GDM1 (cell line): ENCODE data around the gene DNAJB13.
"Not testable (repeated sequence)": the region's sequence is repeated elsewhere in the genome, so short reads cannot be mapped to it uniquely, and the experiment has no call there.

Source experiments
- DNase-seq: peaks from one replicate; lab custom pipeline; 2025; lab: John Stamatoyannopoulos, UW

DNAJB13 gene

DNA sequence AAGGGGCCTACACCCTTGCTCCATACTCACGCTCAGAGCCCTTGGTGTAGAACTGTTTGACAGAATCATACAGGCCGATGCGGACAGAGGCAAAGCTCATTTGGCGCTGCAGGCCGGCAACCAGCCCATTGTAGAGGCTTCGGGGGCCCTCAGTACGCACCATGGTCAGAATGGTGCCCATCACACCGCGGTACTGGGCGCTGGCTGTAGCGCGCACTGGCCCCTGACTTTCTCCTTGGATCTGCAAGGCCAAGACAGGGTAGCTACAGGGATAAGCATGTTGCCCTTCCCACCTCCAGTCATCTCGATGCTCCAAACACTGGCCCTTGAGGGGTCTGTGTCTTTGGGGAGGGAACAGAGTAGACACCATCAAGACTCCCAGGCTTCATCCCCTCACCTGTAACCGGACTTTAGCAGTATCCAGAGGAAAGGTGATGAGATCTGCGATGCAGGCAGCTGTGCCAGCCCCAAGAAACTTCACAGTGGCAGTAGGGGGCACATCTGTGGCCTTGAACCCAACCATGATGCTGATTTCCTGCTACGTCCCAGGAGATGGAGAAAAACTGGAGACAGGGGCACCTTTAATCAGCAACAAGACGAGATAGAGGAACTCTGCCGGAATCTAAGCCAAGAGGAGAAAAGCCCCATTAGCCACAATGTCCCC is 27.2 kb downstream of the DNAJB13 start:
- DNase-seq: no peak

DNA sequence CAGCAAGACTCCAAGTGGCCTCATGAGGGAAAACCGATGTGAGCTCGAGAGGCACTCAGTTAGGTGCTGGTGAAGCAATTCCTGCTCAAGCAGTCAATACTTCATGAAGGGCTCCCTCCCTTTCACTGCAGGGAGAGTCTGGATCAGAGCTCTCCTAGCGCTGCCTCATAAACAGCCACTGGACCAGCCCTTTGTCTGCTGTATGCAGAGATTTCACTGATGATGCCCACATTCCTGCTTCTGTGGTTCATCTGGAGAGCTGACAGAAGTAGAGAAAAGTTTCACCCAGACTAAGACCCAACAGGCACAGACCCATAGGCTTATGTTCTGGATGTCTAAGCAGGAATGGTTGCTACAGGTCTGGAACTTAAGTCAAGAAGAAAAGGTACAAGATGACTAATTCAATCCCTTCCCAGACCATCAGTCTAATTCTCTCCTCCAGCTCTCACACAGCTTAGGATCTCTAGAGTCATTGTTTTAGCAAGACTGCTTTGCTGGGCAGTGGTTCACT is 27.8 kb downstream of the DNAJB13 start:
- DNase-seq: no peak

DNA sequence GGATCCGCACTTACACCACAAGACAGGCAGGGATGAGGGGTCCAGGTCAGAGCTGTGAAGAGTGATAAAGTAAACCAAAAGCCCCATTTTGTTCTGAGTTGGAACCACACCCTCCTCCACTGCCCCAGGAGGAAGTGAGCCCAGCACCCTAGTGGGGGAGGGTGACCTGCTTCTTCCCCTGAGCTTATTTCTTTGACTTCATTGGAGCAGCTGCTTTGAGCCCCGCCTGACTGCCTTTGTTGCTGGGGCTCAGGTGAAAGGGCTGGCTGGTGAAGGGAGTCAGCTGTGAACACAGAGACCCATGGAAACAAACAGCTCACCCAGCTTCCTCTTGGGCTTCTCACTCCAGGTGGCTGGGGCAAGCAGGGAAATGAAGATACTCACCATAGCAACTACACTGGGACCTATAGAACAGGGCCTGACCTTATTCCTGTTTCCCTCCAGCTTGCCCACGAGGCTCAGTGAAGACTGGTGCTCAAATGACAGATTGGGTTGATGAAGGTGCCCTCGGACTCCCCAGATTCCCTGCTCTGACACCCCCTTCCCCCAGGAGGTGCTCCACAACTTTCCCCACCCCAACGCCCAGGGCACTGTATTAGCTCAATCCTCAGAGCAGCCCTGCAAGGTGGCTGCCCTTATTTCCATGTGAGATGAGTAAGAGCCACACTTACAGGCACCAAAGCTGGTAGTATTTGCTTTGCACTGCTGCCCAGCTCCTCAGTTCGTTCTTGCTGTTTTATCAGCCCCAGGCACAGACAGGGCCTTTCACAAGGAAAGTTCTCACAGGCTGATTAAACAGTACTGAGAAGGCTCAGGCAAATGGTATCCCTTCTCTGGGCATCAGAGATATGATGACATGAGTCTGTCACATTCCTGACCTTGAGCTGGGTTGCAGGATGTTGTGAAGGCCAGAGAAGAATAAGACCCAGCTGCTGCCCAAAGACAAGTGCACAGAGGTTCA is 29.5 kb downstream of the DNAJB13 start:
- DNase-seq: peak; percentile 25

DNA sequence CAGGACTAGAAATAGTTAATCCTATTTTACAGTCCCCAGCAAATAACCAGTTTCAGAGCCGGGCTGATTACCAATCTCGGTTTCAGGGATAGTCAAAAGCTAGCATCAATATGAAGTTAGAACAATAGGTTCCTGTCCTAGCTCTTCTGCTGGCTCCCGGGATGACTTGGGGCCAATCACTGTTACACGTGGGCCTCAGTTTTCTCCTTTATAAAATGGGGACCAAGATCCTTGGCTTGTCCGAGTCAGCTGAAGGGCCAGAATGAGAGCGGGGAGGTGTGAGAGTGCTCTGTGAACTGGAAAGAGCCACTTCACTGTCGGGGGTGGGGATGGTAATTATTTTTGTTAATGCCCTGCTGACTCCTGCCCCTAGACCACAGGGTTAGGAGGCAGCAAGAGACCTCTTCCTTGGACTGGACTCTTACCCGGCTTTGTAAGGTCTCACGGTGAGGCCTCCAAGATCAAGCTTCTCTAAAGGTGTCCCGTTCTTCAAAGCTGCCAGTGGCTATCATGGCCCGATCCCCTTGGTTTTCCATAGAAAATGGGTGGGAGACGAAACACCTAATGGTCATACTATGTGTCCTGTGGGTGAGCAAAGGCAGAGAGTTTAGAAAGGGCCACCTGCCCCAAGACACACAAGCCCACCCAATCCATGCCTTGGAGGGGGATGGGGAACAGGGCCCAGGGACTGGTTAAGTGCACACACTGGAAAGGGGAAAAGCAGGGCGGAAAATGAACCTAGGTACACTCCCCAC is 30.4 kb downstream of the DNAJB13 start:
- no peak for DNase-seq

DNA sequence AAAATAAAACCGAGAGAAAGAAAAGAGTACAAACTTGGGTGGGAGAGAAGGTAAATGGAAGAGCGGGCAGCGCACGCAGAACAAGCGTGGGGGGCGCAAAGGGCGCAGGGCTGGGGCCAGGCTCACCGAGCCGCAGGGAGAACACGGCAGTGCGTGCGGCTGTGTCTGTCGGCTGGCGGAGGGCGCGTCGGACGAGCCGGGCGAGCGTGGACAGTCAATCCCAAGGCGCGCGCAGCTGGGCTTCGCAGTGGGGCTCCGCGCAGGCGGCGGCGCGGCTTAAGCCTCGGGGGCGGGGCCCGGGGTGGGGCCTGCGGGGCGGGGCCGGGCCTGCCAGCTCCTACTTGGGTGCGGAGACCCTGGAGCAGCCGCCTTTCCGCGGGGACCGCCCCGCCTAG is 31.8 kb downstream of the DNAJB13 start, which contains the start of gene UCP2:
Gene UCP2 (minus strand): TSS at position 249 of the 395 bp plus-strand sequence. CDS start 4,465 bp downstream, outside the sequence.
- peak; percentile 85 for DNase-seq

DNA sequence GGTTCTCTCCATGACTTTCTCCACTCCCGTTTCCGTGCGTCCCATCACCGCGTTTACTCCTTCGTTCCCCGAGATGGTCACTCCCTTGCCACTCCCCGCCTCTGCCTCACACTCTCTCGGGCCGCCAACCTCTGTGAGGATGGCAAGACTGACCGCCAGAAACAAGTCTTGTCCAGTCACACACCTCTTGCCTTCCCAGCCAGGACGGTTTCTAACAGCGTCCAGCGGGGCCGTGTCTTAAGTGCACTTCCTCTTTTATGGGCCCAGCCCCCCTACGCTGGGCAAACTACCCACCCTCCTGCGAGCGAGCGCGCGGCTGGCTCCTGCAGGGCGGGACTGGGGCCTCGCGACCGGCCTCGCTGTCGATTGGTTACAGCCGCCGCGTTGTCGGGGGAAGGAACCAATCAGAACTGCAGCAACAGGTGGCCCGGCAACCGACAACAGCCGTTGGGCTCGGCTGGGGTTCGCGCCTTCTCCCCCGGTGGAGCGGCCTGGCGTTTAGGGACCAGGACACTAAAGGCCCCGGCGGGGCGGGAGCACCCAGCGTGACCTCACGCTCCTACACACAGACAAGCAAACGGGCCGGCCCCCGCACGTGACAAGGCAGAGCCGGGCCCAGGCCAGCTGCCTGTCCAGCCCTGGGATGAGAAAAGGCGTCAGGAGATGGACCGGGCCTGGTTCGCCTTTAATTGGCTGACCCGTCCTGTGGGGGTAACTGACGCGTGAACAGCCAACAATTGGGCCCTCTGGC is 32.3 kb downstream of the DNAJB13 start:
- peak; percentile 98 for DNase-seq

DNA sequence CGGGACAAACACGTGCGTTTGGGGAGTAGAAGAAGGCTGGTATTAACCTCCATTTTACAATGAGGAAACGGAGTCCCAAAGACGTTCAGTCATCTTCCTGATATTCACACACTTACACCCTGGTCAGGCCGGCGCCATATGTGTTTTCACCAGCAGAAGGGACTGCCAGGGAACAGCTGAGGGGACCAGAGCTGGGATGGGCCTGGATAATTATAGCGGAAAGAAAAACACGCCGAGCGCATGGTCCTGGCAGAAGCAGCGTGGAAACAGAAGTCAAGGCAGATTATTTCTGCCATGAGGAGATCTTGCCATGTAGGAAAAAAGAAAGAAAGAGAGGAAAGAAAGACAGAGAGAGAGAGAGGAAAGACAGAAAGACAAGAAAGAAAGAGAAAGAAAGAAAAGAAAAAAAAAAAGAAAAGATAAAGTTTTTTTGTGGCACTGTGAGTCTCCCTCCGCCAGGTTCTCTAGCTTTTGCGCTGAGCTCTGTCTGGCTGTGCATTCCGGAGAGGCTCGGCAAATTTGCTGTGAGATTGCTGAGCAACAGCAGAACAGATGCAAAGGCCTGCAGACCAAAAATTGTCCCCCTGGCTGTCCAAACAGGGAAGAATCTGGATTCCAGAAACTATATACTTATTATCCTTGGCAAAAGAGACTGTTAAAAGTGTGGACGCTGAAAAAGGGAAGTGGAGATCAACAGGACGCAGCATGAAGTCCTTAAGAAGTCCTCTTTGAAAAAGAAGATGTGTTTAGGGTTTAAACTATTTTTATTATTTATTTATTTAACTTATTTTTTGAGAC is 33.1 kb downstream of the DNAJB13 start:
- DNase-seq: no peak

DNA sequence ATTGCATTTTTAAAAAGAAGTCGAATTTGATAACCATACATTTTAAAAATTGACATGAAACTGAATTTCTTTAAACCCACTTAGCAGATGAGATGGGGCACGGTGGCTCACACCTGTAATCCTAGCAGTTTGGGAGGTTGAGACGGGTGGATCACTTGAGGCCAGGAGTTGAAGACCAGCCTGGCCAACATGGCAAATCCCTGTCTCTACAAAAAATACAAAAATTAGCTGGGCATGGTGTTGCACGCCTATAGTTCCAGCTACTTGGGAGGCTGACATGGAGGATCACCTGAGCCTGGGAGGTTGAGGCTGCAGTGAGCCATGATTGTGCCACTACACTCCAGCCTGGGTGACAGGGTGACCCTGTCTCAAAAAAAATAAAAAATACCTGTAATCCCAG is 34.8 kb downstream of the DNAJB13 start:
- DNase-seq: not testable (repeated sequence)

DNA sequence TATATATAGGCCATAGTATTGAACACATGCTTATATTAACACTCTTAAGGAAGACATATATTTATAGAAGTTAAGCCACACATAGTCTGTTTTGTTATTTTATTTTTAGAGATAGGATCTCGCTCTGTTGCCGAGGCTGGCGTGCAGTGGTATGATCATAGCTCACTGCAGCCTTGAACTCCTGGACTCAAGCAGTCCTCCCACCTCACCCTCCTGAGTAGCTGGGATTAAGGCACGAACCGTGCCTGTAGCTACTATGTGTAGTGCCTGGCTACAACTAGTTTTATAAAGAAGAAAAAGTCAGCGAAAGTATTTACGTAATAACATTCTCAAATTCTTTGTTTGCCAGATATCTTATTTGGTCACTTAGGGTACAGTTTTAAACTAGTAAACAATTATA is 37.4 kb downstream of the DNAJB13 start:
- no peak for DNase-seq

DNA sequence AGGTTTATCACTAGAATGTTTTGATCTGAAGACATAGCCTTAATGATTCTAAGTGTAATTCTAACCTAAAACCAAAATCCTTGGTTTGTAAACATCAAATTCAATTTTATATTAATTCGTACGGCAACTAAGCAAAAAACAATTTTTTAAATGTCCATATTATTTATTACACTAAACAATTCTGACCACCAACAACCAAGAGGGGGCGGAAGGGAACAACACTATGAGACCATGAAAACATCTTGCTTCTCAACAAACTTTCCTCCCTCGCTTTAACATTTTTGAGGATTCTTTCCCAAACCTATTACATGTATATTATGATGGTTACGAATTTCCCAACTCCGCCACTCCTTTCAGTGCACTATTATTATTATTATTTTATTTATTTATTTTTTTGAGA is 38.3 kb downstream of the DNAJB13 start:
- no peak for DNase-seq

DNA sequence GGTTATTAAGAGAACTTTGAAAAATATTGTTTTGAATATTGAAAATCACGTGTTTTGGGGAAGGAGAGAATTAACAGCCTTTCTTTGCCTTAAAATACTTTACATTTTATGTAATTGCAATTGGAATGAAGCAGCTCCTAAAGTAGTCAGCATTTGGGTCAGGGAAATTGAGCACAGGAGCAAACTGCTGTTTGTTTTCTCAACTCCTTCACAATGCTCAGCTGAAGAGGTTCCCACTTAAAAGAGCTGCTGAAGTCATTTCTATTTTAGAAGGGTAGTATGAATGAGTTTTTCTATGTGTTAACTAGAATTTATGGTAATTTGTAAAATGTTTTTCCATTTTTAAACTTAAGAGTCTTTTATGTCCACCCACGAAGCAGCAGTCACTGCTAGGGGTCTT is 39.9 kb downstream of the DNAJB13 start:
- DNase-seq: no peak

DNA sequence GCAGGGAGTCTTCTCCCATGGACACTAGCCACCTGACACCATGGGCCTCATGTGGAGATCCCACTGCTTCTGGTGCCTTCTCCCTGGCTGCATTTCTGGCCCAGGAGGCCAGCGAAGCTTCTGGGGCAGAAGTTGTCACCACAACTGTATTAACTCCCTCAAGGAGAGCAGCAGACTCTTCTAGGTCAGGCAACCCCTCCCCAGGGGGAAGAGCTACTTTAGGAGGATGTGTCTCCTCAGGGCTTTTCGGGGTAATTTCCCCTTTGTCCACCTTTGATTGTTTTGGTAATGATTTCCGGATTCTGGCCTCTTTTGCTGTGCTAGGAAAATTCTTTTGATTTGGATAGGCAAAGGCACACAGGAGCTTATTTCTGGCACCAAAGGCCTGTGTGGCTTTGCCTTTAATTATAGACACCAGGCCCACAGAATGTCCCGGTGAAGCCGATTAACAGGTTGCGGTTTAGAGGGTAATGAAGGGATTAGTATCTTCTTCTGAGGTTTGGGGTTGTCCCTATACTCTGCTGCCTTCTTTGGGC is 40.7 kb downstream of the DNAJB13 start:
- no peak for DNase-seq

DNA sequence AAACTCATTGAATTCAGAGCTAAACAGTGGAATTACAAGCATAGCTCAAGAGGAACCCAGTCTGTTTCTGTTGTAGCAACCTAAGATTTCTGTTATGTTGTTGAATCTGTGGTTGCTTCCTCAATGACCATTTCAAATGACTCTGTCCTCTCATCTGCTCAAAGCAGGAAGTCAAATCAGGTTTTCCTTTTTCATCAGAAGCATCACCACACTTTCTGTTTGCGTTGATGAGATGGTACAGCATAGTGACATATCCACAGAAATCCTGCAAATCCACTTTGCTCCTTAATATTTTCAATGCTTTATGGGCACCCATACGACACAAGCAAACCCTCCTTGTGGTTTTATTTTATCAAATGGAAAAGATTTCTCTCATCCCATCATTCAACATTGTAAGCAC is 44.4 kb downstream of the DNAJB13 start:
- DNase-seq: no peak

DNA sequence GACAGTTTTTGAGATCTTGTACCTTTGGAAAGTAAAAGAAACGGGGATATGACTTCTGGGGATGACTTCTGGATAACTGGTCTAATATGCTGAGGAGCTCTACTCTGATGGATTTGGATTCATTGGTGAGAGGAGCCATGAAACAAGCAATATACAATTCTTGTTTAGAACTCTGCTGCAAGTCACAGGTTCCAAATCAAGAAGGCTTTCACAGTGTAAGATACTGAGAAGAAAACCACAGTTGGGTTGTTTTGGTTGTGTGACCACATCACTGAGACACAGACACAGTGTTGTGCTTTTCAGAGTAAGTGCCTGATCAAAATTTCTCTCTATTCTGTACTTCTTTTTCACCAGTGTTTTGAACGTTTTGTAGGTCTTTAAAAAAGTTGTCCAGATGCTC is 44.9 kb downstream of the DNAJB13 start:
- DNase-seq: no peak

DNA sequence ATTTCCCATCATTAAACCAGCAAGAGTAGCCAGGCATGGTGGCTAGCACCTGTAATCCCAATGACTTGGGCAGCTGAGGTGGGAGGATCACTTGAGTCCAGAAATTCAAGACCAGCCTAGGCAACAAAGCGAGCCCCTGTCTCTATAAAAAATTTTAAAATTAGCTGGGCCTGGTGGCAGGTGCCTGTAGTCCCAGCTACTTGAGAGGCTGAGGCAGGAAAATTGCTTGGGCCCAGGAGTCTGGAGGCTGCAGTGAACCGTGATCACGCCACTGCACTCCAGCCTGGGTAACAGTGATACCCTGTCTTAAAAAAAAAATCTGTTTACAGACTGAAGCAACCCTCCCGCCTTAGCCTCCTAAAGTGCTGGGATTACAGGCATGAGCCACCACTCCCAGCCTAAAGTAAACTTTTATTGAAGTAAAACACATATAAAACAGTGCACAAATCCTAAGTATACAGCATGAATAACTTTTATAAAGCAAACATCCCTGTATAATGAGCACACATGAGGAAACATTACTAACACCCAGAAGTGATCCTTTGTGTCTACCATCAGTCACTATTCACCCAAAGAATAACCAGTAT is 45.4 kb downstream of the DNAJB13 start:
- no peak for DNase-seq

DNA sequence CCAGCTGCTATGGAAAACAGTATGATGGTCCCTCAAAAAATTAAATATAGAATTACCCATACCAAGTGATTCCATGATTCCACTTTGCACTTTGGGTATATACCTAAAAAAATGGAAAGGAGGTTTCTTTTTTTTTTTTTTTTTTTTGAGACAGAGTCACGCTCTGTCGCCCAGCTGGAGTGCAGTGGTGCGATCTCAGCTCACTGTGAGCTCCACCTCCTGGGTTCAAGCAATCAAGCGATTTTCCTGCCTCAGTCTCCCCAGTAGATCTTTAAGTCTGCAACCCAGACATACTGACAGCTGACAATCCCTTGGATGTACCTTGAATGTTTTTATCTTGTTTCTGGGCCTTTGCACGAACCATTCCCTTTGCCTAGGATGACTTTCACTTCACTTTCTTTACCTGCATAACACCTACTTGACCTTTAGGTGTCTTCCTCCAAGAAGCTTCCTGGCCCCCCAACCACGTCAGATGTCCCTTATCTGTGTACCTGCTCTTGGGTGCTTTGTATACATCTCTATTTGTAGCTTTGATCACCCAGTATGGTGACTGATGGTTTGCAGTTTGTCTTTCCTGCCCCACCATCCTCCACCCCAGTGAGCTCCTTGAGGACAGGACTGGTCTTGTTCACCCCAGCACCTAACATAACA is 46.4 kb downstream of the DNAJB13 start:
- DNase-seq: no peak

DNA sequence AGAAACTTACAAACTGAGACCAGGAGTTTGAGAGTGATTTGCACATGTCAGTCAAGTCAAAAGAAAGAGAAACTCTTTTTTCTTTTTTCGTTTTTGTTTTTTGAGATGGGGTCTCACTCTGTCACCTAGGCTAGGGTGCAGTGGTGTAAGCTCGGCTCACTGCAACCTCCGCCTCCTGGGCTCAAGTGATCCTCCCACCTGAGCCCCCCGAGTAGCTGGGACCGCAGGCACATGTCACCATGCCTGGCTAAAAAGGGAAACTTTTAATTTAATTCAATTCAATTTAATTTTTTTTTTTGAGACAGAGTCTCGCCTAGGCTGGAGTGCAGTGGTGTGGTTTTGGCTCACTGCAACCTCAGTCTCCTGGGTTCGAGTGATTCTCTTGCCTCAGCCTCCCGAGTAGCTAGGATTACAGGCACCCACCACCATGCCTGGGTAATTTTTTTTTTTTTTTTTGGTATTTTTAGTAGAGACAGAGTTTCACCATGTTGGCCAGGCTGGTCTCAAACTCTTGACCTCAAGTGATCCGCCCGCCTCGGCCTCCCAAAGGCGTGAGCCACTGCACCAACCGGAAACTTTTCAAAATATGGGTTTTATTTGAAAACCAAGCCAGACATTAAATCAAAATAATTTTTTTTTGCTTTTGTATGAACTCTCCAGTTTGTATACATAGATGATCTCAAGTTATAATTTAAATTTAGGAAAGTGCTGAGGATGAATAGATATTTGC is 48.2 kb downstream of the DNAJB13 start:
- DNase-seq: no peak

DNA sequence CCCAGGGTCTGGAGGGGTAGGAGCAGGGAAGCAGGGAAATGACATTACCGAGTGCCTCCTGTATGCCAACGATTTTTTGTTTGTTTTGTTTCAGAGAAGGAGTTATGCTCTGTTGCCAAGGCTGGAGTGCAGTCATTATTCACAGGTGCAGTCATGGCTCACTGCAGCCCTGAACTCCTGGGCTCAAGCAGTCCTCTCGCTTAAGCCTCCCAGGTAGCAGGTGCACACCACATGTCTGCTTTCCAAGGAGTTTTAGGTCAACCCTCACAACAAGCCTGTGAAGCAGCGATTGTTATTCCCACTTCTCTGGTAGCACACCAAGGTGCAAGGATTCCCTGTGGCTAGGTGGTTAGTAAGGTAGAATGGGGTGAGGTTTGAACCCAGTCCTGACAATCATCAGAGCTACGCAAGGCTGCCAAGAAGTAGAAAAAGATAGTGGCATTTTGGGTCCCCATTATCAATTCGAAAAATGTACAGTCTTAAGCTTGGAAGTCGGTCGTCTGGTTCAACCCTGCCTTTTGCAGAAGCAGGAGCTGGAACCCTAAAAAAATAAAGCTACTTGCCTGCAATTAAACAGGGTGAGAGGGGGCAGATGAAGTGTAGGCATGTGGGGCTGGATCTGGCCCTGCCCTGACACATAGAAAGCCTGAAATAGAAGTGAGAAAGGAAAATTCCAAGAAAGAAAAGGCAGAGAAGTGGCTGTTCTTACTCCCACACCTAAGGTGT is 48.9 kb downstream of the DNAJB13 start:
- no peak for DNase-seq
